ENCODE results near the gene GARNL3. TPM values are rescaled to one million over a fixed set of nuclear protein-coding genes. Genes with fewer than 3 reads are reported as not detected.
A peak's percentile ranks its signal among the peaks of the same experiment; 100 is the strongest.

The GARNL3 gene
- total RNA-seq, 1 experiment from 2014 or later, result 11.5 TPM

DNA sequence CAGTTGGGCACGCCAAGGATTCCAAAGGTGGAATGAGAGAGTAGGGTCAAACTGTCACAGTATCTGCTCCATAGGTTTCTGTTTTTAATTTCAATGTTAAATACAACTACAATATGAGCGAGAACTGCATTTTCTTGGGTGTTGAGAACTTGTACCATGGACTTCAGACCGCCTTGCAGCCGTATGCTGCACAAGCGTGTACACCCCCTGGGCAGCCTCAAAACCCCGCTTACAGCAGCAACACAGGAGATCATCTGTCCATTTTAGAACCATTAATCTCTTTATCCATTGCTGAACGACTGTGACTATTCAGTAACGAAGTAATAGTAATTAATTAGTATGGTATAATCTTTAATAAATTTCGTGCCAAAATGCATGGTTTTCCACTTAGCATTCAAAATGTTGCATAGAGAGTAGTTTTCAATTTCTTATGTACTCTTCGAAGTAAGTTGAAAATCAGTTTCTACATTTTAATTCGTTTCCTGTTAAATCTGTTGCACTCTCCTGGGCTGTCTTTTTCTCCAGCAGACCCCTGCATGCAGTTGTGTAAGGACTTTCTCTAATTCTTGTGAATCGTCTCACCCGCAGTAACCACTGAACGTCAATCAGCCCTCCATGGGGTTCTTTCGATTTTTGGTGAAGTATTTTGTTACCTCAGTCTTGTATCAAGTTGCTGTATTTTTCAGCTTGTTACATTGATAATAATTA lies 42.0 kb upstream of the GARNL3 start:
- H3K9me3 ChIP-seq (ENCODE audit: control insufficient read depth, insufficient read depth, low read depth, low read length), result no peaks in the 10 kb centered on the region
- ChIA-PET CTCF (no interaction called here), POLR2A (no interaction called here)
- intact Hi-C loops (cut with micrococcal nuclease; ENCODE audit: unreplicated experiment), result no loop called here
- BruUV-seq (replicated peaks), result no TSS peak
- TF ChIP-seq TCF7L2 (IDR thresholded peaks at IDR 0.05; ENCODE audit: low read depth, low read length) (no peak), POLR2AphosphoS5 (IDR thresholded peaks at IDR 0.05; ENCODE audit: low read depth, low read length) (no peak), SIN3A (IDR thresholded peaks at IDR 0.05; ENCODE audit: borderline replicate concordance, insufficient read depth, low read depth, low read length) (no peak)
- TF ChIP-seq, protein P1, sequence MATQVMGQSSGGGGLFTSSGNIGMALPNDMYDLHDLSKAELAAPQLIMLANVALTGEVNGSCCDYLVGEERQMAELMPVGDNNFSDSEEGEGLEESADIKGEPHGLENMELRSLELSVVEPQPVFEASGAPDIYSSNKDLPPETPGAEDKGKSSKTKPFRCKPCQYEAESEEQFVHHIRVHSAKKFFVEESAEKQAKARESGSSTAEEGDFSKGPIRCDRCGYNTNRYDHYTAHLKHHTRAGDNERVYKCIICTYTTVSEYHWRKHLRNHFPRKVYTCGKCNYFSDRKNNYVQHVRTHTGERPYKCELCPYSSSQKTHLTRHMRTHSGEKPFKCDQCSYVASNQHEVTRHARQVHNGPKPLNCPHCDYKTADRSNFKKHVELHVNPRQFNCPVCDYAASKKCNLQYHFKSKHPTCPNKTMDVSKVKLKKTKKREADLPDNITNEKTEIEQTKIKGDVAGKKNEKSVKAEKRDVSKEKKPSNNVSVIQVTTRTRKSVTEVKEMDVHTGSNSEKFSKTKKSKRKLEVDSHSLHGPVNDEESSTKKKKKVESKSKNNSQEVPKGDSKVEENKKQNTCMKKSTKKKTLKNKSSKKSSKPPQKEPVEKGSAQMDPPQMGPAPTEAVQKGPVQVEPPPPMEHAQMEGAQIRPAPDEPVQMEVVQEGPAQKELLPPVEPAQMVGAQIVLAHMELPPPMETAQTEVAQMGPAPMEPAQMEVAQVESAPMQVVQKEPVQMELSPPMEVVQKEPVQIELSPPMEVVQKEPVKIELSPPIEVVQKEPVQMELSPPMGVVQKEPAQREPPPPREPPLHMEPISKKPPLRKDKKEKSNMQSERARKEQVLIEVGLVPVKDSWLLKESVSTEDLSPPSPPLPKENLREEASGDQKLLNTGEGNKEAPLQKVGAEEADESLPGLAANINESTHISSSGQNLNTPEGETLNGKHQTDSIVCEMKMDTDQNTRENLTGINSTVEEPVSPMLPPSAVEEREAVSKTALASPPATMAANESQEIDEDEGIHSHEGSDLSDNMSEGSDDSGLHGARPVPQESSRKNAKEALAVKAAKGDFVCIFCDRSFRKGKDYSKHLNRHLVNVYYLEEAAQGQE (IDR thresholded peaks at IDR 0.05; ENCODE audit: insufficient read depth in 1 of 2, low read depth in 2 of 2, low read length in 1 of 2), result no peak
- TF ChIP-seq, protein P2, sequence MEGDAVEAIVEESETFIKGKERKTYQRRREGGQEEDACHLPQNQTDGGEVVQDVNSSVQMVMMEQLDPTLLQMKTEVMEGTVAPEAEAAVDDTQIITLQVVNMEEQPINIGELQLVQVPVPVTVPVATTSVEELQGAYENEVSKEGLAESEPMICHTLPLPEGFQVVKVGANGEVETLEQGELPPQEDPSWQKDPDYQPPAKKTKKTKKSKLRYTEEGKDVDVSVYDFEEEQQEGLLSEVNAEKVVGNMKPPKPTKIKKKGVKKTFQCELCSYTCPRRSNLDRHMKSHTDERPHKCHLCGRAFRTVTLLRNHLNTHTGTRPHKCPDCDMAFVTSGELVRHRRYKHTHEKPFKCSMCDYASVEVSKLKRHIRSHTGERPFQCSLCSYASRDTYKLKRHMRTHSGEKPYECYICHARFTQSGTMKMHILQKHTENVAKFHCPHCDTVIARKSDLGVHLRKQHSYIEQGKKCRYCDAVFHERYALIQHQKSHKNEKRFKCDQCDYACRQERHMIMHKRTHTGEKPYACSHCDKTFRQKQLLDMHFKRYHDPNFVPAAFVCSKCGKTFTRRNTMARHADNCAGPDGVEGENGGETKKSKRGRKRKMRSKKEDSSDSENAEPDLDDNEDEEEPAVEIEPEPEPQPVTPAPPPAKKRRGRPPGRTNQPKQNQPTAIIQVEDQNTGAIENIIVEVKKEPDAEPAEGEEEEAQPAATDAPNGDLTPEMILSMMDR (IDR thresholded peaks at IDR 0.05), result no peak
- no peak overlapping the region for H3K4me3 ChIP-seq (ENCODE audit: low read depth in 2 of 2, low read length in 2 of 2)
- H3K4me1 ChIP-seq (ENCODE audit: control insufficient read depth, insufficient read depth, low read length), result peaks cover 3% of the 10 kb centered on the region
- H3K36me3 ChIP-seq (ENCODE audit: control insufficient read depth, insufficient read depth, low read length), result no peaks in the 10 kb centered on the region
- ATAC-seq (no peak), DNase-seq (ENCODE audit: low read depth, low spot score) (no peak)
- no peak overlapping the region for H3K27ac ChIP-seq (ENCODE audit: low read length)
- in situ Hi-C loops (cut with HindIII; ENCODE audit: low pct_unique_long_range_greater_than_20kb, low sequenced_read_pairs), result no loop called here
- H3K27me3 ChIP-seq (ENCODE audit: control insufficient read depth, insufficient read depth, low read length), result no peaks in the 10 kb centered on the region

DNA sequence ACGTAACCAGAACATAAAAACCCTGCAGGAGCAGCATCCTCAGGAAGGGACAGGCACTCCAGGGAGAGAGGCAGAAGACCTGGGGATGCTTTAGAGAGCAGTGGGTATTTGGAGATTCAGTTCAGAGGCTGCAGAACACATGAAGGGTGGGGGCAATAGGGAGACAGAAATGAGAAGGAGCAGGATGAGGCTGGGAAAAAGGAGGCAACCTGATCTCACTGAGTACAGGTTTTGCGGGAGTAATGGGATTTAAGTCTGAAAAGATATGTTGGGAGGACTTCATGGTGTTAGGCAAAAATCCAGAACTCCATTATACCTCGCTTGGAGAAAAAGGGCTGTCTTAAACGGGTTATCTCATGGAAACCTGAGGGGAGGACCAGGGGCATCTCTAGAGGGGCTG lies 41.3 kb upstream of the GARNL3 start:
- H3K27ac ChIP-seq (ENCODE audit: low read length), result no peak overlapping the region
- DNase-seq (ENCODE audit: low read depth, low spot score) (no peak), ATAC-seq (no peak)
- intact Hi-C loops (cut with micrococcal nuclease; ENCODE audit: unreplicated experiment), result no loop called here
- peak overlapping the region in 1 of 2 experiments; percentile 62; a peak in 1 of 4 replicates for H3K4me3 ChIP-seq (ENCODE audit: low read depth in 2 of 2, low read length in 2 of 2)
- no TSS peak for BruUV-seq (replicated peaks)
- H3K36me3 ChIP-seq (ENCODE audit: control insufficient read depth, insufficient read depth, low read length), result no peaks in the 10 kb centered on the region
- TF ChIP-seq, protein P1 (IDR thresholded peaks at IDR 0.05; ENCODE audit: insufficient read depth in 1 of 2, low read depth in 2 of 2, low read length in 1 of 2), result no peak
- TF ChIP-seq SIN3A (IDR thresholded peaks at IDR 0.05; ENCODE audit: borderline replicate concordance, insufficient read depth, low read depth, low read length) (no peak), TCF7L2 (IDR thresholded peaks at IDR 0.05; ENCODE audit: low read depth, low read length) (no peak), POLR2AphosphoS5 (IDR thresholded peaks at IDR 0.05; ENCODE audit: low read depth, low read length) (no peak)
- TF ChIP-seq, protein P2 (IDR thresholded peaks at IDR 0.05), result no peak
- no peaks in the 10 kb centered on the region for H3K27me3 ChIP-seq (ENCODE audit: control insufficient read depth, insufficient read depth, low read length)
- ChIA-PET CTCF (no interaction called here), POLR2A (no interaction called here)
- no peaks in the 10 kb centered on the region for H3K9me3 ChIP-seq (ENCODE audit: control insufficient read depth, insufficient read depth, low read depth, low read length)
- in situ Hi-C loops (cut with HindIII; ENCODE audit: low pct_unique_long_range_greater_than_20kb, low sequenced_read_pairs), result no loop called here
- H3K4me1 ChIP-seq (ENCODE audit: control insufficient read depth, insufficient read depth, low read length), result peaks cover 3% of the 10 kb centered on the region
